Peyer's patch (tissue), 4 donors: Measurements from ENCODE around the gene SHCBP1L. TPM values are rescaled to one million over a fixed set of nuclear protein-coding genes. Genes with fewer than 3 reads are reported as not detected.
"Not testable (repeated sequence)": the region's sequence is repeated elsewhere in the genome, so short reads cannot be mapped to it uniquely, and the experiment has no call there.

Experiments
- DNase-seq, 3 donors: peaks; one replicate each; pipeline ENCODE4 v3.0.0-alpha.2; 2017 to 2019
- H3K27ac ChIP-seq, 4 donors: fragments of 200-600 bp; sonication (generic); one replicate each; pipeline ENCODE4 v1.5.1; 2016 to 2019
- H3K27me3 ChIP-seq, 2 donors: fragments of 200-600 bp; sonication (generic); one replicate each; pipeline ENCODE4 v1.5.1; 2019
- H3K36me3 ChIP-seq, 3 donors: fragments of 200-600 bp; sonication (generic); one replicate each; pipeline ENCODE4 v1.5.1; 2016 to 2019
- H3K4me1 ChIP-seq, 4 donors: fragments of 200-600 bp; sonication (generic); one replicate each; pipeline ENCODE4 v1.5.1; 2016 to 2019
- H3K4me3 ChIP-seq, 4 donors: fragments of 200-600 bp; sonication (generic); 1 replicate in 3 of 4; 2 replicates in 1 of 4; pipeline ENCODE4 v1.5.1; 2016 to 2019; ENCODE audit warnings: mild to moderate bottlenecking in 1 of 4
- H3K9me3 ChIP-seq, 4 donors: fragments of 200-600 bp; sonication (generic); one replicate each; pipeline ENCODE4 v1.5.1; 2016 to 2019; ENCODE audit warnings: mild to moderate bottlenecking in 1 of 4
- CTCF ChIP-seq, 6 experiments: fragments of 450-650 bp in 4 of 6; fragments of 200-600 bp in 2 of 6; sonication (generic) in 1 of 6; IDR thresholded peaks; one replicate each; pipeline ENCODE4 v1.5.1; 2017 to 2019; ENCODE audit warnings: antibody characterized with exemption in 6 of 6, mild to moderate bottlenecking in 3 of 6, moderate library complexity in 1 of 6
- POLR2A ChIP-seq, 2 donors: fragments of 450-650 bp; IDR thresholded peaks; one replicate each; pipeline ENCODE4 v1.5.1; 2017; ENCODE audit warnings: antibody characterized with exemption in 2 of 2, mild to moderate bottlenecking in 2 of 2, moderate library complexity in 2 of 2
- total RNA-seq, 4 donors: library from RNA; depleted of rRNA; stranded (reverse); fragments of >200 nt; gene quantifications; one replicate each; pipeline ENCODE4 v1.1.0, GENCODE V29; 2016

SHCBP1L gene
- total RNA-seq, 4 donors from 2014 or later, result not detected

- no peaks in the 10 kb centered on the region for H3K4me1 ChIP-seq
- no peak overlapping the region for H3K27ac ChIP-seq
- no peak overlapping the region for H3K4me3 ChIP-seq
- TF ChIP-seq CTCF (IDR thresholded peaks at IDR 0.05), result no peak
- no peak for TF ChIP-seq POLR2A (IDR thresholded peaks at IDR 0.05)
- DNase-seq, result no peak
- H3K9me3 ChIP-seq, result no peaks in the 10 kb centered on the region
- H3K36me3 ChIP-seq, result no peaks in the 10 kb centered on the region
- H3K27me3 ChIP-seq, result no peaks in the 10 kb centered on the region
Measured at GRCh38 chr1:182925661-182926060, 27.3 kb downstream of the SHCBP1L start.

GRCh38 chr1:182917378-182917777 is 35.6 kb downstream of the SHCBP1L start:
- Histone ChIP-seq H3K4me3 (no peak overlapping the region), H3K9me3 (no peaks in the 10 kb centered on the region), H3K36me3 (no peaks in the 10 kb centered on the region), H3K27ac (no peak overlapping the region), H3K4me1 (no peaks in the 10 kb centered on the region), H3K27me3 (no peaks in the 10 kb centered on the region)
- no peak for DNase-seq
- no peak for TF ChIP-seq POLR2A (IDR thresholded peaks at IDR 0.05)
- TF ChIP-seq CTCF (IDR thresholded peaks at IDR 0.05), result no peak

- H3K36me3 ChIP-seq, result no peaks in the 10 kb centered on the region
- TF ChIP-seq POLR2A (IDR thresholded peaks at IDR 0.05) (no peak), CTCF (IDR thresholded peaks at IDR 0.05) (no peak)
Measured at GRCh38 chr1:182913401-182913800, 39.6 kb downstream of the SHCBP1L start.

GRCh38 chr1:182910143-182910542 is 42.8 kb downstream of the SHCBP1L start:
- no peak for DNase-seq
- no peak overlapping the region for H3K4me3 ChIP-seq
- H3K36me3 ChIP-seq, result no peaks in the 10 kb centered on the region
- no peaks in the 10 kb centered on the region for H3K4me1 ChIP-seq
- no peaks in the 10 kb centered on the region for H3K27me3 ChIP-seq
- no peaks in the 10 kb centered on the region for H3K9me3 ChIP-seq
- H3K27ac ChIP-seq, result no peak overlapping the region
- TF ChIP-seq CTCF (IDR thresholded peaks at IDR 0.05) (no peak), POLR2A (IDR thresholded peaks at IDR 0.05) (no peak)

More at GRCh38 chr1:182913401-182913800, 39.6 kb downstream of the SHCBP1L start:
- no peak for DNase-seq
- H3K4me1 ChIP-seq, result no peaks in the 10 kb centered on the region
- no peaks in the 10 kb centered on the region for H3K9me3 ChIP-seq
- no peak overlapping the region for H3K27ac ChIP-seq
- H3K27me3 ChIP-seq, result no peaks in the 10 kb centered on the region
- no peak overlapping the region for H3K4me3 ChIP-seq

GRCh38 chr1:182909578-182909977 is 43.4 kb downstream of the SHCBP1L start:
- no peaks in the 10 kb centered on the region for H3K27me3 ChIP-seq
- no peaks in the 10 kb centered on the region for H3K36me3 ChIP-seq
- no peaks in the 10 kb centered on the region for H3K4me1 ChIP-seq
- TF ChIP-seq POLR2A (IDR thresholded peaks at IDR 0.05) (no peak), CTCF (IDR thresholded peaks at IDR 0.05) (no peak)
- H3K9me3 ChIP-seq, result no peaks in the 10 kb centered on the region
- H3K4me3 ChIP-seq, result no peak overlapping the region
- no peak overlapping the region for H3K27ac ChIP-seq
- no peak for DNase-seq

- no peak for TF ChIP-seq POLR2A (IDR thresholded peaks at IDR 0.05)
- TF ChIP-seq CTCF (IDR thresholded peaks at IDR 0.05), result no peak
- no peaks in the 10 kb centered on the region for H3K9me3 ChIP-seq
- H3K4me3 ChIP-seq, result no peak overlapping the region
Measured at GRCh38 chr1:182905321-182905720, 47.6 kb downstream of the SHCBP1L start.

GRCh38 chr1:182901946-182902345 is 51.0 kb downstream of the SHCBP1L start:
- not testable (repeated sequence) for H3K27ac ChIP-seq, H3K27me3 ChIP-seq, H3K36me3 ChIP-seq, H3K9me3 ChIP-seq, H3K4me3 ChIP-seq, DNase-seq, H3K4me1 ChIP-seq

More at GRCh38 chr1:182905321-182905720, 47.6 kb downstream of the SHCBP1L start:
- H3K36me3 ChIP-seq, result no peaks in the 10 kb centered on the region
- no peak overlapping the region for H3K27ac ChIP-seq
- H3K4me1 ChIP-seq, result no peaks in the 10 kb centered on the region
- H3K27me3 ChIP-seq, result no peaks in the 10 kb centered on the region
- no peak for DNase-seq
